MCF 10A (cell line): ENCODE measurements around the gene SLC16A2. TPM values are rescaled to one million over a fixed set of nuclear protein-coding genes. Genes with fewer than 3 reads are reported as not detected.
A peak's percentile ranks its signal among the peaks of the same experiment; 100 is the strongest.

ENCODE experiments used
- BruUV-seq: library from RNA; stranded (reverse); fragments of 400-500 nt; replicated peaks from 2 replicates; lab custom pipeline; 2021; lab: Mats Ljungman, UMichigan
- CTCF ChIA-PET: fragments of 300-600 bp; sonication (Branson Sonifier 250); formaldehyde crosslinking; extraction: SDS; loops from one replicate; lab custom pipeline; 2021; ENCODE audit warnings: antibody characterized with exemption, inconsistent platforms; lab: Yijun Ruan, JAX
- POLR2A ChIA-PET: fragments of 300-600, 350-650 bp; sonication (Branson Sonifier 250); formaldehyde crosslinking; extraction: SDS; loops from one replicate; lab custom pipeline; 2020; ENCODE audit warnings: antibody characterized with exemption, inconsistent platforms; lab: Yijun Ruan, JAX
- DNase-seq: peaks from one replicate; pipeline ENCODE4 v3.0.0-alpha.2; 2018; ENCODE audit not compliant: unreplicated experiment
- H3K27ac Mint-ChIP-seq: one replicate; pipeline ENCODE4 v1.8.0; 2022; ENCODE audit warnings: mild to moderate bottlenecking, low read depth, mixed read lengths; ENCODE audit not compliant: unreplicated experiment
- H3K27me3 Mint-ChIP-seq: one replicate; pipeline ENCODE4 v1.8.0; 2022; ENCODE audit warnings: mixed read lengths; ENCODE audit not compliant: insufficient read depth, unreplicated experiment
- H3K36me3 Mint-ChIP-seq: one replicate; pipeline ENCODE4 v1.8.0; 2022; ENCODE audit warnings: mild to moderate bottlenecking, moderate library complexity, mixed read lengths; ENCODE audit not compliant: insufficient read depth, unreplicated experiment
- H3K4me1 Mint-ChIP-seq: one replicate; pipeline ENCODE4 v1.8.0; 2022; ENCODE audit warnings: mixed read lengths; ENCODE audit not compliant: insufficient read depth, unreplicated experiment
- H3K4me3 Mint-ChIP-seq: one replicate; pipeline ENCODE4 v1.8.0; 2022; ENCODE audit warnings: mild to moderate bottlenecking, moderate library complexity, mixed read lengths; ENCODE audit not compliant: unreplicated experiment
- H3K9me3 Mint-ChIP-seq: one replicate; pipeline ENCODE4 v1.8.0; 2022; ENCODE audit warnings: mixed read lengths; ENCODE audit not compliant: unreplicated experiment
- intact Hi-C: fragments of 100-400 bp; cut with micrococcal nuclease; formaldehyde crosslinking; loops from 2 replicates; pipeline ENCODE4 v1.14.1; 2022
- total RNA-seq: library from RNA; stranded (reverse); gene quantifications from 2 replicates; pipeline ENCODE4 v1.2.3, GENCODE V29; 2022
- TF ChIP-seq, protein P1 (sequence below): fragments of 200-600 bp; IDR thresholded peaks from one replicate; pipeline ENCODE4 v1.8.0; 2022; ENCODE audit warnings: antibody characterized with exemption, mild to moderate bottlenecking; ENCODE audit not compliant: unreplicated experiment

The SLC16A2 gene
- total RNA-seq, 1 experiment from 2014 or later: 11.9 TPM

- Mint-ChIP-seq H3K4me3 (no peak overlapping the region), H3K36me3 (no peaks in the 10 kb centered on the region), H3K27me3 (peaks cover 44% of the 10 kb centered on the region), H3K4me1 (peaks cover 7% of the 10 kb centered on the region), H3K27ac (no peak overlapping the region), H3K9me3 (no peaks in the 10 kb centered on the region)
- ChIA-PET CTCF (interaction anchor here (0.5 to 3.8 kb wide), 24 partner anchors 10 to 552 kb away, joined by 3 to 41 read pairs (median 4); partner anchors contain the start of gene SLC16A2), POLR2A (no interaction called here)
- intact Hi-C loops: loop anchor here (1.0 to 10.0 kb wide), 9 partner anchors 41 to 1222 kb away; no protein-coding TSS in a partner anchor
- peak; percentile 83 for DNase-seq
- BruUV-seq: no TSS peak
- TF ChIP-seq, protein P1, sequence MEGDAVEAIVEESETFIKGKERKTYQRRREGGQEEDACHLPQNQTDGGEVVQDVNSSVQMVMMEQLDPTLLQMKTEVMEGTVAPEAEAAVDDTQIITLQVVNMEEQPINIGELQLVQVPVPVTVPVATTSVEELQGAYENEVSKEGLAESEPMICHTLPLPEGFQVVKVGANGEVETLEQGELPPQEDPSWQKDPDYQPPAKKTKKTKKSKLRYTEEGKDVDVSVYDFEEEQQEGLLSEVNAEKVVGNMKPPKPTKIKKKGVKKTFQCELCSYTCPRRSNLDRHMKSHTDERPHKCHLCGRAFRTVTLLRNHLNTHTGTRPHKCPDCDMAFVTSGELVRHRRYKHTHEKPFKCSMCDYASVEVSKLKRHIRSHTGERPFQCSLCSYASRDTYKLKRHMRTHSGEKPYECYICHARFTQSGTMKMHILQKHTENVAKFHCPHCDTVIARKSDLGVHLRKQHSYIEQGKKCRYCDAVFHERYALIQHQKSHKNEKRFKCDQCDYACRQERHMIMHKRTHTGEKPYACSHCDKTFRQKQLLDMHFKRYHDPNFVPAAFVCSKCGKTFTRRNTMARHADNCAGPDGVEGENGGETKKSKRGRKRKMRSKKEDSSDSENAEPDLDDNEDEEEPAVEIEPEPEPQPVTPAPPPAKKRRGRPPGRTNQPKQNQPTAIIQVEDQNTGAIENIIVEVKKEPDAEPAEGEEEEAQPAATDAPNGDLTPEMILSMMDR: peak; percentile 81
Measured at GRCh38 chrX:74382613-74383012, 38.7 kb upstream of the SLC16A2 start.

DNA sequence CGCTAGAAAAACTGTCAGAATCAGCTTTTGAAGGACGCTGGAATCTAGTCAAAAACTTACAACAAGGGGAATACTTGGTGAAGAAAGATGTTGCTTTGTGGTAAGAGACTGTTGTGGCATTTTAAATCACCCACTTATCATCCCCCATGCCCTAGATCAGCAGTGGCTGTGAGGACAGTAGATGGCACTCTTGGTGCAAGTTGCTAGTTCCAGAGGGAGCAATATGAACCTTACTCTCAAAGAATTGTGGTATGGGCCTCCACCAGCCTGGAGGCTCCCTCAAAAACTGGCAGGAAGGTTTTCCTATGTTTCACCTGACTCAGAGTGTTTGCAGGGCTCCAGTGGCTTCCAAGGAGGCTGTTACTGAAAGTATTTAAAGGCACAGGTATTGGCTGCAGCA lies 37.7 kb upstream of the SLC16A2 start:
- BruUV-seq: no TSS peak
- no peaks in the 10 kb centered on the region for H3K9me3 Mint-ChIP-seq
- DNase-seq: peak; percentile 56
- H3K4me3 Mint-ChIP-seq: no peak overlapping the region
- TF ChIP-seq, protein P1: peak; percentile 57
- H3K27ac Mint-ChIP-seq: no peak overlapping the region
- H3K27me3 Mint-ChIP-seq: peaks cover 43% of the 10 kb centered on the region
- peaks cover 7% of the 10 kb centered on the region for H3K4me1 Mint-ChIP-seq
- H3K36me3 Mint-ChIP-seq: no peaks in the 10 kb centered on the region
- intact Hi-C loops: loop anchor here (1.0 to 10.0 kb wide), 6 partner anchors 40 to 1221 kb away; no protein-coding TSS in a partner anchor
- POLR2A ChIA-PET: no interaction called here
- CTCF ChIA-PET: interaction anchor here (0.6 to 3.8 kb wide), 27 partner anchors 11 to 168 kb away, joined by 3 to 41 read pairs (median 4); partner anchors contain the start of gene SLC16A2

GRCh38 chrX:74389016-74389722 lies 32.1 kb upstream of the SLC16A2 start:
- TF ChIP-seq, protein P1: no peak
- ChIA-PET POLR2A (interaction anchor here (0.9 kb wide), 1 partner anchor 61 kb away, joined by 3 read pairs; no protein-coding TSS in a partner anchor), CTCF (no interaction called here)
- Mint-ChIP-seq H3K27me3 (peaks cover 52% of the 10 kb centered on the region), H3K4me1 (no peaks in the 10 kb centered on the region), H3K4me3 (no peak overlapping the region), H3K27ac (no peak overlapping the region), H3K36me3 (no peaks in the 10 kb centered on the region), H3K9me3 (no peaks in the 10 kb centered on the region)
- intact Hi-C loops: loop anchor here (10.0 kb wide), 1 partner anchor 1216 kb away; no protein-coding TSS in a partner anchor
- BruUV-seq: no TSS peak
- no peak for DNase-seq

DNA sequence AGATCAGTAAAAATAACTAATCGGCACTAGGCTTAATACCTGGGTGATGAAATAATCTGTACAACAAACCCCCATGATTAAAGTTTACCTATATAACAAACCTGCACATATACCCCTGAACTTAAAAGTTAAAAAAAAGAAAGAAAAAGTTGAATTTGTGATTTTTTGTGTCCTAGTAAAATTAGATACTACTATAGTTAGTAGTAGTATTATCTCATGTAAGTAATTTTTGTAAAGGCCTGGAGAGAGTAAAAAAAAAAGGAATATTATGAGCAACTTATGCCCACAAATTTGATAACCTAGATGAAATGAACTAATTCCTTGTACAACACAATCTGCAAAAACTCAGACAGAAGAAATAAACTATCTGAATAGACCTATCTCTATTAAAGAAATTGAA lies 25.7 kb upstream of the SLC16A2 start:
- H3K4me1 Mint-ChIP-seq: no peaks in the 10 kb centered on the region
- H3K27me3 Mint-ChIP-seq: peaks cover 64% of the 10 kb centered on the region
- peaks cover 4% of the 10 kb centered on the region for H3K36me3 Mint-ChIP-seq
- TF ChIP-seq, protein P1: no peak
- H3K4me3 Mint-ChIP-seq: no peak overlapping the region
- H3K27ac Mint-ChIP-seq: no peak overlapping the region
- intact Hi-C loops: no loop called here
- BruUV-seq: no TSS peak
- POLR2A ChIA-PET: interaction anchor here (0.6 kb wide), 1 partner anchor 144 kb away, joined by 3 read pairs; no protein-coding TSS in a partner anchor
- CTCF ChIA-PET: no interaction called here
- DNase-seq: no peak
- H3K9me3 Mint-ChIP-seq: no peaks in the 10 kb centered on the region
